H9 (cell line): ENCODE measurements around the gene DNAJC21. TPM values are rescaled to one million over a fixed set of nuclear protein-coding genes. Genes with fewer than 3 reads are reported as not detected.
A peak's percentile ranks its signal among the peaks of the same experiment; 100 is the strongest.

Source experiments
- DNase-seq: peaks from one replicate; pipeline ENCODE4 v3.0.0-alpha.2; 2017
- H2AFZ ChIP-seq: one replicate; pipeline ENCODE4 v1.6.1; 2013; ENCODE audit warnings: mild to moderate bottlenecking, low read length, control low read depth, moderate library complexity
- H2AK5ac ChIP-seq: 2 replicates; pipeline ENCODE4 v1.6.1; 2013; ENCODE audit warnings: low read length, control low read depth, mixed read lengths; ENCODE audit not compliant: insufficient read length
- H2BK120ac ChIP-seq: one replicate; pipeline ENCODE4 v1.6.1; 2013; ENCODE audit warnings: low read depth, mild to moderate bottlenecking, low read length, control low read depth, inconsistent platforms; ENCODE audit not compliant: poor library complexity, severe bottlenecking
- H2BK12ac ChIP-seq: 2 replicates; pipeline ENCODE4 v1.6.1; 2013; ENCODE audit warnings: low read length, control low read depth, mixed read lengths, low read depth; ENCODE audit not compliant: insufficient read length
- H2BK15ac ChIP-seq: 2 replicates; pipeline ENCODE4 v1.6.1; 2013; ENCODE audit warnings: low read depth, low read length, control low read depth
- H2BK20ac ChIP-seq: one replicate; pipeline ENCODE4 v1.6.1; 2013; ENCODE audit warnings: low read depth, mild to moderate bottlenecking, low read length, control low read depth, inconsistent platforms; ENCODE audit not compliant: poor library complexity, severe bottlenecking
- H2BK5ac ChIP-seq: 2 replicates; pipeline ENCODE4 v1.6.1; 2013; ENCODE audit warnings: low read length, control low read depth, mixed read lengths; ENCODE audit not compliant: insufficient read length
- H3K14ac ChIP-seq: 2 replicates; pipeline ENCODE4 v1.6.1; 2013; ENCODE audit warnings: low read length, control low read depth; ENCODE audit not compliant: insufficient read depth
- H3K18ac ChIP-seq: 2 replicates; pipeline ENCODE4 v1.6.1; 2013; ENCODE audit warnings: low read depth, mild to moderate bottlenecking, mixed read lengths, low read length, control low read depth; ENCODE audit not compliant: insufficient read length
- H3K23ac ChIP-seq: 2 replicates; pipeline ENCODE4 v1.6.1; 2013; ENCODE audit warnings: low read length, control low read depth, mixed read lengths, low read depth; ENCODE audit not compliant: insufficient read length
- H3K23me2 ChIP-seq: 2 replicates; pipeline ENCODE4 v1.6.1; 2013; ENCODE audit warnings: low read depth, mild to moderate bottlenecking, mixed read lengths, low read length, control low read depth; ENCODE audit not compliant: insufficient read length, poor library complexity, severe bottlenecking
- H3K27ac ChIP-seq: 2 replicates; pipeline ENCODE4 v1.5.1; 2013; ENCODE audit warnings: low read length, control low read depth, mixed read lengths, low read depth; ENCODE audit not compliant: insufficient read length
- H3K27me3 ChIP-seq: 2 replicates; pipeline ENCODE4 v1.6.1; 2013; ENCODE audit warnings: low read length, control low read depth, inconsistent platforms; ENCODE audit not compliant: insufficient read depth
- H3K4ac ChIP-seq: 2 replicates; pipeline ENCODE4 v1.6.1; 2013; ENCODE audit warnings: low read depth, mild to moderate bottlenecking, control low read depth, inconsistent platforms, low read length, moderate library complexity
- H3K4me1 ChIP-seq: 2 replicates; pipeline ENCODE4 v1.6.1; 2013; ENCODE audit warnings: low read length, control low read depth, inconsistent platforms; ENCODE audit not compliant: insufficient read depth
- H3K4me2 ChIP-seq: 2 replicates; pipeline ENCODE4 v1.6.1; 2013; ENCODE audit warnings: low read length, control low read depth, mixed read lengths; ENCODE audit not compliant: insufficient read length, insufficient read depth
- H3K56ac ChIP-seq: 2 replicates; pipeline ENCODE4 v1.6.1; 2013; ENCODE audit warnings: low read depth, mild to moderate bottlenecking, mixed read lengths, low read length, control low read depth; ENCODE audit not compliant: insufficient read length
- H3K79me1 ChIP-seq: 2 replicates; pipeline ENCODE4 v1.6.1; 2013; ENCODE audit warnings: low read depth, mild to moderate bottlenecking, moderate library complexity, low read length, control low read depth, inconsistent platforms; ENCODE audit not compliant: insufficient read depth, poor library complexity, severe bottlenecking
- H3K79me2 ChIP-seq: 2 replicates; pipeline ENCODE4 v1.6.1; 2013; ENCODE audit warnings: low read length, control low read depth, inconsistent platforms; ENCODE audit not compliant: insufficient read depth
- H3K9ac ChIP-seq: 2 replicates; pipeline ENCODE4 v1.6.1; 2013; ENCODE audit warnings: low read length, control low read depth, mixed read lengths; ENCODE audit not compliant: insufficient read length; ENCODE audit errors: extremely low read depth
- H3K9me3 ChIP-seq: one replicate; pipeline ENCODE4 v1.6.1; 2013; ENCODE audit warnings: low read depth, low read length, inconsistent platforms; ENCODE audit not compliant: control insufficient read depth
- H3T11ph ChIP-seq: one replicate; pipeline ENCODE4 v1.6.1; 2013; ENCODE audit warnings: mild to moderate bottlenecking, low read length, control low read depth, inconsistent platforms
- H4K20me1 ChIP-seq: one replicate; pipeline ENCODE4 v1.6.1; 2013; ENCODE audit not compliant: control insufficient read depth, insufficient read length, insufficient read depth
- H4K5ac ChIP-seq: 2 replicates; pipeline ENCODE4 v1.6.1; 2013; ENCODE audit warnings: low read depth, mild to moderate bottlenecking, mixed read lengths, low read length, control low read depth; ENCODE audit not compliant: insufficient read length
- H4K8ac ChIP-seq: replicated peaks from 2 replicates; pipeline ENCODE4 v1.6.1; 2013; ENCODE audit warnings: low read length, control low read depth, mixed read lengths, low read depth; ENCODE audit not compliant: insufficient read length
- H4K91ac ChIP-seq: 2 replicates; pipeline ENCODE4 v1.6.1; 2013; ENCODE audit warnings: low read depth, mild to moderate bottlenecking, moderate library complexity, mixed read lengths, low read length, control low read depth; ENCODE audit not compliant: insufficient read length
- H3K27ac Mint-ChIP-seq, 3 experiments: 2 replicates in 2 of 3; 3 replicates in 1 of 3; pipeline ENCODE4 v1.8.0; 2020 to 2021; ENCODE audit warnings: mixed read lengths in 3 of 3, mild to moderate bottlenecking in 1 of 3, moderate library complexity in 1 of 3
- H3K27me3 Mint-ChIP-seq: 2 replicates; pipeline ENCODE4 v1.8.0; 2021; ENCODE audit warnings: low read depth, mild to moderate bottlenecking, moderate library complexity, mixed read lengths
- H3K36me3 Mint-ChIP-seq, 3 experiments: 2 replicates in 2 of 3; 3 replicates in 1 of 3; pipeline ENCODE4 v1.8.0; 2020 to 2021; ENCODE audit warnings: low read depth in 3 of 3, mixed read lengths in 3 of 3; ENCODE audit not compliant: insufficient read depth in 1 of 3
- H3K4me1 Mint-ChIP-seq, 2 experiments: 2 replicates each; pipeline ENCODE4 v1.8.0; 2020; ENCODE audit warnings: mixed read lengths in 2 of 2
- H3K4me3 Mint-ChIP-seq, 2 experiments: 2 replicates in 1 of 2; 3 replicates in 1 of 2; pipeline ENCODE4 v1.8.0; 2020 to 2021; ENCODE audit warnings: mild to moderate bottlenecking in 2 of 2, mixed read lengths in 2 of 2, moderate library complexity in 1 of 2
- H3K9me3 Mint-ChIP-seq, 2 experiments: 2 replicates in 1 of 2; 3 replicates in 1 of 2; pipeline ENCODE4 v1.8.0; 2020; ENCODE audit warnings: mild to moderate bottlenecking in 2 of 2, mixed read lengths in 2 of 2, moderate library complexity in 1 of 2
- CTCF ChIP-seq: fragments of 200-600 bp; sonication (generic); conservative IDR thresholded peaks from 3 replicates; pipeline ENCODE4 v1.8.0; 2021; ENCODE audit warnings: antibody characterized with exemption, mild to moderate bottlenecking
- WGBS: extraction: QIAGEN DNeasy Blood & Tissue Kit; methylation state at CpG from one replicate; pipeline ENCODE4 v1.1.7; 2013; ENCODE audit warnings: missing lambda C conversion rate, low lambda C conversion rate, mixed read lengths; ENCODE audit not compliant: insufficient read length; ENCODE audit errors: extremely low coverage; 5-methylcytosine and 5-hydroxymethylcytosine counted together
- total RNA-seq: library from RNA; stranded (reverse); gene quantifications from 2 replicates; pipeline ENCODE4 v1.2.1, GENCODE V29; 2021

The DNAJC21 gene
- total RNA-seq, 1 experiment from 2014 or later, result 50.4 TPM

- H3K9me3 ChIP-seq, result no peaks in the 10 kb centered on the region
- H4K91ac ChIP-seq, result no peak overlapping the region
- no peaks in the 10 kb centered on the region for H3K4me1 ChIP-seq
- no peak overlapping the region for H3K14ac ChIP-seq
- no peak overlapping the region for H2AFZ ChIP-seq
- H4K8ac ChIP-seq, result no peak overlapping the region
- no peaks in the 10 kb centered on the region for H3K79me2 ChIP-seq
- H4K20me1 ChIP-seq, result no peaks in the 10 kb centered on the region
- Mint-ChIP-seq H3K27me3 (peaks cover 12% of the 10 kb centered on the region), H3K27ac (no peak overlapping the region), H3K4me3 (peak overlapping the region in 1 of 2 experiments; percentile 11; a peak in 1 of 5 replicates), H3K9me3 (peaks cover 0 to 2% of the 10 kb centered on the region in 2 experiments; a peak in 2 of 5 replicates), H3K36me3 (no peaks in the 10 kb centered on the region), H3K4me1 (peaks cover 8 to 18% of the 10 kb centered on the region in 2 experiments)
- H3K27ac ChIP-seq, result no peak overlapping the region
- no peaks in the 10 kb centered on the region for H3K27me3 ChIP-seq
- H3T11ph ChIP-seq, result no peak overlapping the region
- H4K5ac ChIP-seq, result no peak overlapping the region
- no peak overlapping the region for H2BK12ac ChIP-seq
- H2BK5ac ChIP-seq, result no peak overlapping the region
- WGBS, result no CpG with 5 or more reads among the region's 18 CpGs
- H3K18ac ChIP-seq, result no peak overlapping the region
- no peak overlapping the region for H3K4ac ChIP-seq
- no peak overlapping the region for H3K9ac ChIP-seq
- H3K56ac ChIP-seq, result no peak overlapping the region
- no peaks in the 10 kb centered on the region for H3K79me1 ChIP-seq
- H2BK120ac ChIP-seq, result no peak overlapping the region
- H3K4me2 ChIP-seq, result no peak overlapping the region
- H2BK15ac ChIP-seq, result no peak overlapping the region
- peak; percentile 71 for DNase-seq
- H3K23me2 ChIP-seq, result no peaks in the 10 kb centered on the region
- peak; percentile 95 for TF ChIP-seq CTCF
- no peak overlapping the region for H2BK20ac ChIP-seq
- no peak overlapping the region for H2AK5ac ChIP-seq
- no peak overlapping the region for H3K23ac ChIP-seq
These were observed 73.9 kb downstream of the DNAJC21 start for GRCh38 chr5:35003018-35003957.
